ENCODE measurements around the gene TACC2.

The TACC2 gene

GRCh38 chr10:122044045-122044661 lies 55.2 kb downstream of the TACC2 start:
- no peak overlapping the region for H3K4me3 ChIP-seq (replicated peaks; ENCODE audit: low read depth, low read length)
- no peak for DNase-seq (ENCODE audit: extremely low read depth, low read depth)
- TF ChIP-seq CTCF (IDR thresholded peaks at IDR 0.05; ENCODE audit: low read depth, low read length, missing control alignments) = no peak

GRCh38 chr10:122044713-122045112 lies 55.8 kb downstream of the TACC2 start:
- no peak for DNase-seq (ENCODE audit: extremely low read depth, low read depth)
- no peak for TF ChIP-seq CTCF (IDR thresholded peaks at IDR 0.05; ENCODE audit: low read depth, low read length, missing control alignments)

GRCh38 chr10:122045212-122045611 lies 56.2 kb downstream of the TACC2 start:
- no peak for DNase-seq (ENCODE audit: extremely low read depth, low read depth)
- H3K4me3 ChIP-seq (replicated peaks; ENCODE audit: low read depth, low read length) = no peak overlapping the region
- TF ChIP-seq CTCF (IDR thresholded peaks at IDR 0.05; ENCODE audit: low read depth, low read length, missing control alignments) = no peak

More at GRCh38 chr10:122044713-122045112, 55.8 kb downstream of the TACC2 start:
- H3K4me3 ChIP-seq (replicated peaks; ENCODE audit: low read depth, low read length) = no peak overlapping the region

- no peak for DNase-seq (ENCODE audit: extremely low read depth, low read depth)
- H3K4me3 ChIP-seq (replicated peaks; ENCODE audit: low read depth, low read length) = no peak overlapping the region
- no peak for TF ChIP-seq CTCF (IDR thresholded peaks at IDR 0.05; ENCODE audit: low read depth, low read length, missing control alignments)
These were observed 58.6 kb downstream of the TACC2 start for GRCh38 chr10:122047560-122047959.

GRCh38 chr10:122049076-122049475 lies 60.1 kb downstream of the TACC2 start:
- H3K4me3 ChIP-seq (replicated peaks; ENCODE audit: low read depth, low read length) = no peak overlapping the region
- DNase-seq (ENCODE audit: extremely low read depth, low read depth) = no peak
- TF ChIP-seq CTCF (IDR thresholded peaks at IDR 0.05; ENCODE audit: low read depth, low read length, missing control alignments) = no peak

- DNase-seq (ENCODE audit: extremely low read depth, low read depth) = no peak
- no peak overlapping the region for H3K4me3 ChIP-seq (replicated peaks; ENCODE audit: low read depth, low read length)
- TF ChIP-seq CTCF (IDR thresholded peaks at IDR 0.05; ENCODE audit: low read depth, low read length, missing control alignments) = no peak
These were observed 61.3 kb downstream of the TACC2 start for GRCh38 chr10:122050311-122050710.

- no peak overlapping the region for H3K4me3 ChIP-seq (replicated peaks; ENCODE audit: low read depth, low read length)
- no peak for DNase-seq (ENCODE audit: extremely low read depth, low read depth)
- TF ChIP-seq CTCF (IDR thresholded peaks at IDR 0.05; ENCODE audit: low read depth, low read length, missing control alignments) = no peak
These were observed 61.8 kb downstream of the TACC2 start for GRCh38 chr10:122050811-122051210.
